ENCODE results near the gene MEG3. TPM values are rescaled to one million over a fixed set of nuclear protein-coding genes. Genes with fewer than 3 reads are reported as not detected.

Gene MEG3
- total RNA-seq, 1 experiment from 2014 or later, result not detected

GRCh38 chr14:100874051-100874410, 48.1 kb downstream of the MEG3 start:
- intact Hi-C loops (cut with micrococcal nuclease; ENCODE audit: unreplicated experiment), result no loop called here
- no peak for TF ChIP-seq CTCF (IDR thresholded peaks at IDR 0.05; ENCODE audit: unreplicated experiment)
- no TSS peak for BruUV-seq (replicated peaks)
- peaks cover 6% of the 10 kb centered on the region for H3K9me3 Mint-ChIP-seq (ENCODE audit: low read depth, unreplicated experiment)
- no peak overlapping the region for H3K27ac Mint-ChIP-seq (ENCODE audit: unreplicated experiment)
- H3K27me3 Mint-ChIP-seq (ENCODE audit: unreplicated experiment), result no peaks in the 10 kb centered on the region
- CTCF ChIA-PET, result no interaction called here
- DNase-seq, result no peak
- H3K36me3 Mint-ChIP-seq (ENCODE audit: insufficient read depth, unreplicated experiment), result no peaks in the 10 kb centered on the region
- peaks cover 17% of the 10 kb centered on the region for H3K4me1 Mint-ChIP-seq (ENCODE audit: low read depth, unreplicated experiment)
- no peak overlapping the region for H3K4me3 Mint-ChIP-seq (ENCODE audit: low read depth, unreplicated experiment)

GRCh38 chr14:100874411-100875091, 48.6 kb downstream of the MEG3 start:
- no TSS peak for BruUV-seq (replicated peaks)
- no peak for TF ChIP-seq CTCF (IDR thresholded peaks at IDR 0.05; ENCODE audit: unreplicated experiment)
- Mint-ChIP-seq H3K4me1 (ENCODE audit: low read depth, unreplicated experiment) (peaks cover 17% of the 10 kb centered on the region), H3K27me3 (ENCODE audit: unreplicated experiment) (no peaks in the 10 kb centered on the region), H3K27ac (ENCODE audit: unreplicated experiment) (no peak overlapping the region), H3K9me3 (ENCODE audit: low read depth, unreplicated experiment) (peaks cover 6% of the 10 kb centered on the region), H3K4me3 (ENCODE audit: low read depth, unreplicated experiment) (no peak overlapping the region), H3K36me3 (ENCODE audit: insufficient read depth, unreplicated experiment) (no peaks in the 10 kb centered on the region)
- DNase-seq, result no peak
- intact Hi-C loops (cut with micrococcal nuclease; ENCODE audit: unreplicated experiment), result no loop called here
- CTCF ChIA-PET, result no interaction called here

- no peaks in the 10 kb centered on the region for H3K27me3 Mint-ChIP-seq (ENCODE audit: unreplicated experiment)
Measured at GRCh38 chr14:100875126-100875525, 49.2 kb downstream of the MEG3 start.

GRCh38 chr14:100875861-100876590, 50.1 kb downstream of the MEG3 start:
- CTCF ChIA-PET, result no interaction called here
- no peak overlapping the region for H3K4me3 Mint-ChIP-seq (ENCODE audit: low read depth, unreplicated experiment)
- H3K27ac Mint-ChIP-seq (ENCODE audit: unreplicated experiment), result no peak overlapping the region
- H3K4me1 Mint-ChIP-seq (ENCODE audit: low read depth, unreplicated experiment), result peaks cover 17% of the 10 kb centered on the region
- H3K27me3 Mint-ChIP-seq (ENCODE audit: unreplicated experiment), result no peaks in the 10 kb centered on the region
- no peak for TF ChIP-seq CTCF (IDR thresholded peaks at IDR 0.05; ENCODE audit: unreplicated experiment)
- BruUV-seq (replicated peaks), result no TSS peak
- peaks cover 5% of the 10 kb centered on the region for H3K36me3 Mint-ChIP-seq (ENCODE audit: insufficient read depth, unreplicated experiment)
- peaks cover 6% of the 10 kb centered on the region for H3K9me3 Mint-ChIP-seq (ENCODE audit: low read depth, unreplicated experiment)
- intact Hi-C loops (cut with micrococcal nuclease; ENCODE audit: unreplicated experiment), result no loop called here
- no peak for DNase-seq

More at GRCh38 chr14:100875126-100875525, 49.2 kb downstream of the MEG3 start:
- TF ChIP-seq CTCF (IDR thresholded peaks at IDR 0.05; ENCODE audit: unreplicated experiment), result no peak
- Mint-ChIP-seq H3K36me3 (ENCODE audit: insufficient read depth, unreplicated experiment) (peaks cover under 1% of the 10 kb centered on the region), H3K27ac (ENCODE audit: unreplicated experiment) (no peak overlapping the region), H3K9me3 (ENCODE audit: low read depth, unreplicated experiment) (peaks cover 6% of the 10 kb centered on the region), H3K4me3 (ENCODE audit: low read depth, unreplicated experiment) (no peak overlapping the region), H3K4me1 (ENCODE audit: low read depth, unreplicated experiment) (peaks cover 17% of the 10 kb centered on the region)
- no peak for DNase-seq
- BruUV-seq (replicated peaks), result no TSS peak
- intact Hi-C loops (cut with micrococcal nuclease; ENCODE audit: unreplicated experiment), result no loop called here
- CTCF ChIA-PET, result no interaction called here

Data from Calu3 (cell line).